Measurements from ENCODE around the gene SET. TPM values are rescaled to one million over a fixed set of nuclear protein-coding genes. Genes with fewer than 3 reads are reported as not detected.
"Not testable (repeated sequence)": the region's sequence is repeated elsewhere in the genome, so short reads cannot be mapped to it uniquely, and the experiment has no call there.

The SET gene
- total RNA-seq, 4 donors from 2014 or later, result 143 to 156 (median 145) TPM

DNA sequence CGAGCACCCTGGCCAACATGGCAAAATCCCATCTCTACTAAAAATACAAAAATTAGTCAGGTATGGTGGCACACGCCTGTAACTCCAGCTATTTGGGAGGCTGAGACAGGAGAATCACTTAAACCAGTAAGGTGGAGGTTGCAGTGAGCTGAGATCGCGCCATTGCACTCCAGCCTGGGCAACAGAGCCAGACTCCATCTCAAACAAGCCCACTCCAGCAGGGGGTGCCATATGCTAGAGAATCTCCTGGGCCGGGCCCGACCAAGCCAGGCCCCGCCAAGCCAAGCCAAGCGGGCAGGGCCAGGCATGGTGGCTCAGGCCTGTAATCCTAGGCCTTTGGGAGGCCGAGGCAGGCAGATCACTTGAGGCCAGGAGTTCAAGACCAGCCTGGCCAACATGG, 40.8 kb upstream of the SET start:
- peak in 1 of 2 donors; percentile 45 for DNase-seq (ENCODE audit: low spot score in 2 of 2)

DNA sequence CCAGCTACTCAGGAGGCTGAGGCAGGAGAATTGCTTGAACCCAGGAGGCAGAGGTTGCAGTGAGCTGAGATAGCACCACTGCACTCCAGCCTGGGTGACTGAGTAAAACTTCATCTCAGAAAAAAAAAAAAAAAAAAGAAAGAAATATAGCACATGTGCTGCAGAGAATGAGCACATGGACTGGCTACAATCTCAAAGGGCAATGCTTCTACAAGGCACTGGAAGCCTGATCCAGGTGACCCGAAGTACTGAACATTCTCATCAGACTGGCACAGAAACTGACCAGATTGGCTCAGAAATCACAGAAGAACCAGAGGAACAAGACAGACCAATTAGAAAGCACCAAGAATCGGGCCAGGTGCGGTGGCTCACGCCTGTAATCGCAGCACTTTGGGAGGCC, 37.2 kb upstream of the SET start:
- DNase-seq (ENCODE audit: low spot score in 2 of 2), result no peak
- H3K4me1 ChIP-seq, result peaks cover 0 to 13% (median 3%) of the 10 kb centered on the region in 4 donors
- no peak for TF ChIP-seq POLR2A (IDR thresholded peaks at IDR 0.05)
- no peak for TF ChIP-seq EP300 (IDR thresholded peaks at IDR 0.05)
- TF ChIP-seq, protein P1, sequence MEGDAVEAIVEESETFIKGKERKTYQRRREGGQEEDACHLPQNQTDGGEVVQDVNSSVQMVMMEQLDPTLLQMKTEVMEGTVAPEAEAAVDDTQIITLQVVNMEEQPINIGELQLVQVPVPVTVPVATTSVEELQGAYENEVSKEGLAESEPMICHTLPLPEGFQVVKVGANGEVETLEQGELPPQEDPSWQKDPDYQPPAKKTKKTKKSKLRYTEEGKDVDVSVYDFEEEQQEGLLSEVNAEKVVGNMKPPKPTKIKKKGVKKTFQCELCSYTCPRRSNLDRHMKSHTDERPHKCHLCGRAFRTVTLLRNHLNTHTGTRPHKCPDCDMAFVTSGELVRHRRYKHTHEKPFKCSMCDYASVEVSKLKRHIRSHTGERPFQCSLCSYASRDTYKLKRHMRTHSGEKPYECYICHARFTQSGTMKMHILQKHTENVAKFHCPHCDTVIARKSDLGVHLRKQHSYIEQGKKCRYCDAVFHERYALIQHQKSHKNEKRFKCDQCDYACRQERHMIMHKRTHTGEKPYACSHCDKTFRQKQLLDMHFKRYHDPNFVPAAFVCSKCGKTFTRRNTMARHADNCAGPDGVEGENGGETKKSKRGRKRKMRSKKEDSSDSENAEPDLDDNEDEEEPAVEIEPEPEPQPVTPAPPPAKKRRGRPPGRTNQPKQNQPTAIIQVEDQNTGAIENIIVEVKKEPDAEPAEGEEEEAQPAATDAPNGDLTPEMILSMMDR (IDR thresholded peaks at IDR 0.05), result no peak
- H3K27ac ChIP-seq, result no peak overlapping the region
- no peaks in the 10 kb centered on the region for H3K27me3 ChIP-seq
- WGBS, 2 donors, result 93% methylated on average over 5 of the region's 5 CpGs
- no peaks in the 10 kb centered on the region for H3K36me3 ChIP-seq
- no peak overlapping the region for H3K4me3 ChIP-seq
- no peaks in the 10 kb centered on the region for H3K9me3 ChIP-seq

More for the DNA sequence above, 40.8 kb upstream of the SET start:
- WGBS, 2 donors, result 87 to 96% methylated on average over 6 to 7 of the region's 9 CpGs
- TF ChIP-seq, protein P1 (IDR thresholded peaks at IDR 0.05), result peak in 4 of 5 experiments; percentile 9 to 24 (median 16)
- H3K9me3 ChIP-seq, H3K27me3 ChIP-seq, H3K36me3 ChIP-seq, H3K4me1 ChIP-seq, H3K4me3 ChIP-seq: not testable (repeated sequence)
- peak overlapping the region in 1 of 4 donors; percentile 22 for H3K27ac ChIP-seq

DNA sequence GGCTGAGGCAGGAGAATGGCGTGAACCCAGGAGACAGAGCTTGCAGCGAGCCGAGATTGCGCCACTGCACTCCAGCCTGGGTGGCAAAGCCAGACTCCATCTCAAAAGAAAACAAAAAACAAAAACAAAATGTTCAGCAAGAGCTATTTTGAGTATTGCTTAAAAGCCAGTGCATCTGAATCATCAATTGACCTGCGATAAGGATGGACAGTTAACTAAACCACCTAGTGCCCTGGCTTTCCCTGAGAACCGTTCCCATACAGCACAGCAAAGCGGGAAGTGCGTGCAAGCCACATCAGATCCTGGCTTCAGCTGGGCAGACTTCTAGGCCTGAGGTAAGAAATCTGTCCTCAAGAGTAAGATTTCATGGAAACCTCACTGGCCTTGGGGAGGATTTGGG, 35.1 kb upstream of the SET start:
- Histone ChIP-seq H3K27ac (no peak overlapping the region), H3K4me1 (peaks cover 0 to 18% (median 3%) of the 10 kb centered on the region in 4 donors), H3K36me3 (no peaks in the 10 kb centered on the region), H3K27me3 (no peaks in the 10 kb centered on the region), H3K9me3 (no peaks in the 10 kb centered on the region), H3K4me3 (no peak overlapping the region)
- no peak for TF ChIP-seq EP300 (IDR thresholded peaks at IDR 0.05)
- no peak for TF ChIP-seq POLR2A (IDR thresholded peaks at IDR 0.05)
- TF ChIP-seq, protein P1 (IDR thresholded peaks at IDR 0.05), result no peak
- WGBS, 2 donors, result 94 to 95% methylated on average over 8 of the region's 8 CpGs
- DNase-seq (ENCODE audit: low spot score in 2 of 2), result no peak

DNA sequence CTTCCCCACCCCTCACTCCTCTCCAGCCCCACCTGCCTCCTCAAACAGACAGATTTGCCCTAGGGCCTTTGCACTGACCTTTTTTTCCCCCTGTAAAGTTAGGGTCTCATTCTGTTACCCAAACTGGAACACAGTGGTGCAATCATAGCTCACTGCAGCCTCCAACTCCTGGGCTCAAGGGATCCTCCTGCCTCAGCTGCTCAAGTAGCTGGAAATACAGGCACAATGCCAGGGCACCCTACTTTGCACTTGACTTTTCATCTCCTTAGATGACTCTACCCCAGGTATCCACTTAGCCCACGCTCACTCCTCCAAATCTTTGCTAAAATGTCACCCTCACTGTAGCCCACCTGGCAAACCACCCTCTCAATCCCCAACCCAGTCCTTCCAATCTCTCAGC, 34.5 kb upstream of the SET start:
- TF ChIP-seq, protein P1 (IDR thresholded peaks at IDR 0.05), result no peak
- TF ChIP-seq POLR2A (IDR thresholded peaks at IDR 0.05), result no peak
- no peak for TF ChIP-seq EP300 (IDR thresholded peaks at IDR 0.05)
- Histone ChIP-seq H3K27ac (no peak overlapping the region), H3K4me3 (no peak overlapping the region), H3K4me1 (peaks cover 0 to 18% (median 3%) of the 10 kb centered on the region in 4 donors), H3K27me3 (no peaks in the 10 kb centered on the region), H3K9me3 (no peaks in the 10 kb centered on the region), H3K36me3 (no peaks in the 10 kb centered on the region)
- DNase-seq (ENCODE audit: low spot score in 2 of 2), result no peak
- WGBS, 2 donors, result 100% methylated on average over 1 of the region's 1 CpG

DNA sequence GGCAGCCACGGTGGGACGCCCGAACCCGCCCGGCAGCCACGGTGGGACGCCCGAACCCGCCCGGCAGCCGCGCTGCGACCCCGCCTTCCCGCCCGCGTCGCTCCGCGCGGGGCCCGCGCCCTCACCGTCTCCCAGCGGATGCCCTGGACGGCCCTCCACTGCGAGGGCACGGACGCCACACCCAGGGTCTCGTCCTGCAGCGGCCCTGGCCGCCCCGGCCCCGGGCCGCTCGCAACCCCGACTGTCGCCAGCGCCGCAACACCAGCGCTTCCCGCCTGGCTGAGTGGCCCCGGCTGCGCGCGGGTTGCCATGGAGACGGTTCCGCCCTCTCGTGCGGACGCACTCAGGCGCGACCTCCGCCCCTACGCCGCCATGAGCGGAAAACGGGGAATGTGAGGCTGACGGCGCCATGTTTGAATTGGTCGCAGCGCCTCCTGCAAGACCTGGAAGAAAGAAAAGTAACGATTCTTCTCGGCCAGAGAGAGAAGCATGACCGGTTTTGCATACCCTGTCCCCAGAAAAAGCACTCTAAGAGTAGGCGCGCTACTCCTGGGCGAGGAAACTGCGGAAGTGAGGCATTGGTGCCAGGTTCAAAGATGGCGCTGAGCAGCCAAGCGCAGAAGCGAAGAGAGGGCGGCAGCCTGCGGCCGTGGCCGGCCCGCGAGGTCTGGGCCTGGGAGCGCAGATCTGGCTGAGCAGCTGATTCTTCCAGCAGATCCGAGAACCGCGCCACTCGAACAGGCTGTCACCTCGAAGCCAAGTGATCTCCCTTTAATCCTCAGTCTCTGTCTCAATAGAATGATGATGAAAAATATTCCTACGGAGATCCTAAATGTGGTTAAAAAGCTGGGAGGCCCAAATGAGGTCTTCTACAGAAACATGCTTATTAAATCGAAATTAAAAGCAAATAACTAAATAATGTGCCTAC, 32.3 kb upstream of the SET start, which contains the start of gene DYNC2I2:
Gene DYNC2I2, minus strand, starts transcription at position 432 of the 928 bp plus-strand sequence. Its CDS starts 121 bp downstream, at position 311.
- peaks cover 0 to 18% (median 3%) of the 10 kb centered on the region in 4 donors for H3K4me1 ChIP-seq
- TF ChIP-seq EP300 (IDR thresholded peaks at IDR 0.05), result peak; percentile 83 to 92
- TF ChIP-seq POLR2A (IDR thresholded peaks at IDR 0.05), result peak in 1 of 2 donors; percentile 56
- TF ChIP-seq, protein P1 (IDR thresholded peaks at IDR 0.05), result peak in 2 of 5 experiments; percentile 10 to 41
- peak within 1 kb of the TSS; percentile 38 to 83 (median 72) for H3K4me3 ChIP-seq
- H3K9me3 ChIP-seq, result no peaks in the 10 kb centered on the region
- WGBS, 2 donors, result 1% methylated on average over 82 to 84 of the region's 86 CpGs
- peak within 1 kb of the TSS; percentile 94 to 97 (median 97) for H3K27ac ChIP-seq
- peak; percentile 91 to 93 for DNase-seq (ENCODE audit: low spot score in 2 of 2)
- no peaks in the 10 kb centered on the region for H3K36me3 ChIP-seq
- H3K27me3 ChIP-seq, result no peaks in the 10 kb centered on the region

Measured in tibial nerve (tissue), 4 donors.